Coronary artery (tissue), 2 donors: ENCODE measurements around the gene RASGRP2.
A peak's percentile ranks its signal among the peaks of the same experiment; 100 is the strongest.

Experiments used
- DNase-seq: peaks from one replicate; pipeline ENCODE4 v3.0.0-alpha.2; 2017; ENCODE audit warnings: low spot score
- H3K27ac ChIP-seq, 2 donors: fragments of 200-600 bp; sonication (generic); one replicate each; pipeline ENCODE4 v1.5.1; 2016 to 2019
- H3K4me3 ChIP-seq: fragments of 200-600 bp; sonication (generic); 2 replicates; pipeline ENCODE4 v1.5.1; 2016; ENCODE audit warnings: mild to moderate bottlenecking, moderate library complexity
- TF ChIP-seq, protein P1 (sequence below): fragments of 200-600 bp; sonication (generic); IDR thresholded peaks from one replicate; pipeline ENCODE4 v1.5.1; 2019; ENCODE audit warnings: antibody characterized with exemption

Gene RASGRP2

DNA sequence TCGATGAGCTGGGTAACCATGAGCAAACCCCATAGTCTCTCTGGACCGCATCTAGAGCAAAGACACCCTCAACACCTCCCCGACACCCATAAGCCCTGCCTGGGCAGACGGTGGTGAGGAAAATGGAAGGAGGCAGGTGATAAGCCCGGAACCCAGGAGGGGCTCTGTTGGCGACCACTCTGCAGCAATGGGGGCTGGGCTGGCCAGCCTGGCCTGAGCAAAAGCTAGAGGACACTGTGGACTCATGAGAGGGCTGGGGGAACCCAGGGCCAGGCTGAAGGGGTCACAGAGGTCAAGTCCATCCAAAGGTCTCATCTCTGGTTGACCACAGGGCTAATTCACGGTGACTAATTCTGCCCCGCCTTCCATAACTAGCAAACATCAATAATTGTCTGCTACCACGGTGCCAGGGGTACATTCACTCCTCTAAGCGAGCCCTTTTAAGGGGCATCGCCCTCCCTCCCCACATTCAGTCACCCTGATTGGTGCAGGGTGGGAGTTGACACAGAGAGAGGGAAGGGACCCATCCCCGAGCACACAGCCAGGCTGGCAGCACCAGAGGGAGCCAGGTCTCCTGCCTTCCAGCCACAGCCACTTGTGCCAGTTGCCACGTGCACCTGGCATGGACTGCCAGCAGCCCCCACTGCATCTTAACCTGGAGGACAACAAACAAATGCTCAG, 11.9 kb upstream of the RASGRP2 start:
- no peak for DNase-seq
- TF ChIP-seq, protein P1, sequence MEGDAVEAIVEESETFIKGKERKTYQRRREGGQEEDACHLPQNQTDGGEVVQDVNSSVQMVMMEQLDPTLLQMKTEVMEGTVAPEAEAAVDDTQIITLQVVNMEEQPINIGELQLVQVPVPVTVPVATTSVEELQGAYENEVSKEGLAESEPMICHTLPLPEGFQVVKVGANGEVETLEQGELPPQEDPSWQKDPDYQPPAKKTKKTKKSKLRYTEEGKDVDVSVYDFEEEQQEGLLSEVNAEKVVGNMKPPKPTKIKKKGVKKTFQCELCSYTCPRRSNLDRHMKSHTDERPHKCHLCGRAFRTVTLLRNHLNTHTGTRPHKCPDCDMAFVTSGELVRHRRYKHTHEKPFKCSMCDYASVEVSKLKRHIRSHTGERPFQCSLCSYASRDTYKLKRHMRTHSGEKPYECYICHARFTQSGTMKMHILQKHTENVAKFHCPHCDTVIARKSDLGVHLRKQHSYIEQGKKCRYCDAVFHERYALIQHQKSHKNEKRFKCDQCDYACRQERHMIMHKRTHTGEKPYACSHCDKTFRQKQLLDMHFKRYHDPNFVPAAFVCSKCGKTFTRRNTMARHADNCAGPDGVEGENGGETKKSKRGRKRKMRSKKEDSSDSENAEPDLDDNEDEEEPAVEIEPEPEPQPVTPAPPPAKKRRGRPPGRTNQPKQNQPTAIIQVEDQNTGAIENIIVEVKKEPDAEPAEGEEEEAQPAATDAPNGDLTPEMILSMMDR = no peak
- Histone ChIP-seq H3K27ac (no peak overlapping the region), H3K4me3 (no peak overlapping the region)

DNA sequence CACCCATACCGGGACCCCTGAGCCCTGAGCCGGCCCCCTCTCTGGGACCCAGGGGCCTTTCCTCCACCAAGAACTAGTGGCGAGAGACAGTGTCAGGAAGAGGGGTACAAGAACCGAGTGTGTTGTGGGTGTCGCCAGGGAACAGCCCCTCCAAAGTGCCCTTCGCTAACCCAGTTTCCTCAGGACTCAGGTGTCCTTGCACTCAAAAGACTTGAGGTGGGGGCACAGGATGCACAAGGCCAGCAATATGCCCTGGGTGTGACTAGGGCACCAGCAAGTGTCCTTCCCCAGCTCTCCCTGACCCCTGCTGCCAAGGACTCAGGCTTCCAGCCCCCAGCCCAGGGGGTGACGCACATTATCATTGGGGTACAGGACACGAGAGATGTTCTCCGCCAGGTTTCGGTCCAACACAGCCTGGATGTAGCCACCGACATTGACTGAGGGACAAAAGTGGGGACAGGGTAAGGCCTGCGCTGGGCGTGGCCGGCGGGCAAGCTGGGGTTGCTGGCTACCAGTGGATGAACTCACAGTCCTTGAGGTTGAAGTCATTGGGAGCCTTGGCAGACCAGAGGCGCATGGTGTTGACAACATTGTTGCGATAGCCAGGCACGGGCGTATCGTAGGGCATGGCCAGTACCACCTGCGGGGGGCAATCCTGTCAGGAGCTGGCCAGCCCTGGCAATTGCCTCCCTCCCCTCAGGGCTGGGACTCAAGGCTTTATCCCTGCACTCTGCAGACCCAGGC, 11.1 kb upstream of the RASGRP2 start:
- no peak for DNase-seq
- Histone ChIP-seq H3K4me3 (no peak overlapping the region), H3K27ac (no peak overlapping the region)
- TF ChIP-seq, protein P1 = no peak

DNA sequence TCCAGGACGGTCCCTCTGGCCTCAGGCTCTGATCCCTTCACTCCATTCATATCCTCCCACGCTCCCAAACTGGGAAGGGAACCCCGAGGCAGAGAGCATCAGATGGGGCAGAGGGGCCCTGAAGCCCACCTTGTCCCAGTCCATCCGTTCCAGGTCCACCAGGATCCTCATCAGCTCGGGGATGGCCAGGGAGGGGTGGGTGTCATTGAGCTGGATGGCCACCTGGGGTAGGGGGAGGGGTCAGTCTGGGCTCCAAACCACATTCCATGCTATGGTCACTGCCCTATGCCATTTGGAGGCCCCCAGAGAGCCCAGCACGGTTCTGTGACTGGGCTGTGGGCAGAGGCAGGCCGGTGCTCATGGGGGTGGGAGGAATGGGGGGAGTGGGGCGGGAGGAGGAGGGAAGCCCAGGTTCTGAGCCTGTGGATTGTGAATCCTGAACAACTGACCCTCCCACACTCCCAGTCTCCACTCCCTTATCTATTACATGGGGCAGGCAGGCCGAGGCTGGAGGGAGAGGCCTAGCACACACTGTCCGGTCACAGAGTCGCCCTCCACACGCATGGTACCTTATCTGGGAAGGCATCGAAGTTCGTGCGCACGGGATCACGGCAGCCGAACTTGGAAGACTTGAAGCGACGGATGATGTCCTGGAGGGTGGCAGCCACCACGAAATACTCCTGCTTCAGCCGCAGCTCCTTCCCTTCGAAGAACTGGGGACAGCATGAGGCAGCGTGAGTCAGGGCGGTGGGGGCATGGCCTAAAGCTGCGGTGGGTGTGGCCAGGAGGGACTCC, 10.4 kb upstream of the RASGRP2 start:
- TF ChIP-seq, protein P1 = no peak
- no peak overlapping the region for H3K27ac ChIP-seq
- no peak overlapping the region for H3K4me3 ChIP-seq
- DNase-seq = no peak

DNA sequence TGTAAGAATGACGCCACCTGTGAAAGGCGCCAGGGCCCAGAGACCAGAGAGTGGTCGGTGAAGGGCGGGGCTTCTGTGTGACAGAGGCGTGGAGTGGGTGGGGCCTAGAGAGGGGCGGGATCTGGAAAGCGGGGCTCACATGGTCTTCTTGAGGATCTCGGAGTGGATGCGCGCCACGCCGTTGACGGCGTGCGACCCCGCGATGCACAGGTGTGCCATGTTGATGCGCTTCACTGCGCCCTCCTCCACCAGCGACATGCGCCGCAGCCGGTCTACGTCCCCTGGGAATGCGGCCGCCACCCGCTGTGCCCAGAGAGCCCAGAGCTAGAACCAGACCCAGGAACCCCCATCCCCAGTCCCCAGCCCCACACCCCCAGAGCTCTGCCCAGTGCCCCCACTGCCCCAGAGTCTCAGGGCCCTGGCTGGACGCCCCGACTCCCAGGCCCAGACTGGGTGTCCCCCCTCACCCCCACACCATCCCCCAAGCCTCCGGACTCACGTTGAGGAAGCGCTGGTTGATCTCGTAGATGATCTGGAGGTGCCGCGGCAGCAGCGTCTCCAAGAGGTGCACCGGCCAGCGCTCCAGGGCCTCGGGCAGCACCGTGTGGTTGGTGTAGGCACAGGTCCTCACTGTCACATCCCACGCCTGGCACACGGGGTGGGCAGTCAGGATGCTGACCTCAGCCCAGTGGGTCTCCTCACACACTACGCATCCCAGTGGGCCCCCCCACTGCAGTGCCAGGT, 9.6 kb upstream of the RASGRP2 start:
- DNase-seq = no peak
- H3K27ac ChIP-seq = no peak overlapping the region
- H3K4me3 ChIP-seq = no peak overlapping the region
- TF ChIP-seq, protein P1 = no peak

- Histone ChIP-seq H3K27ac (no peak overlapping the region), H3K4me3 (no peak overlapping the region)
- TF ChIP-seq, protein P1 = no peak
- DNase-seq = no peak
Observed at GRCh38 chr11:64753019-64753379, 9.1 kb upstream of the RASGRP2 start.

GRCh38 chr11:64752175-64752970, 8.4 kb upstream of the RASGRP2 start:
- DNase-seq = peak; percentile 69
- H3K27ac ChIP-seq = no peak overlapping the region
- TF ChIP-seq, protein P1 = no peak
- no peak overlapping the region for H3K4me3 ChIP-seq
